ENCODE measurements around the gene ABCA7. TPM values are rescaled to one million over a fixed set of nuclear protein-coding genes. Genes with fewer than 3 reads are reported as not detected.
A peak's percentile ranks its signal among the peaks of the same experiment; 100 is the strongest.

Gene ABCA7
- total RNA-seq, 3 donors from 2014 or later (not counting 1 experiment from before 2014, with no cell fraction given) = 73.3 to 149 (median 121) TPM

DNA sequence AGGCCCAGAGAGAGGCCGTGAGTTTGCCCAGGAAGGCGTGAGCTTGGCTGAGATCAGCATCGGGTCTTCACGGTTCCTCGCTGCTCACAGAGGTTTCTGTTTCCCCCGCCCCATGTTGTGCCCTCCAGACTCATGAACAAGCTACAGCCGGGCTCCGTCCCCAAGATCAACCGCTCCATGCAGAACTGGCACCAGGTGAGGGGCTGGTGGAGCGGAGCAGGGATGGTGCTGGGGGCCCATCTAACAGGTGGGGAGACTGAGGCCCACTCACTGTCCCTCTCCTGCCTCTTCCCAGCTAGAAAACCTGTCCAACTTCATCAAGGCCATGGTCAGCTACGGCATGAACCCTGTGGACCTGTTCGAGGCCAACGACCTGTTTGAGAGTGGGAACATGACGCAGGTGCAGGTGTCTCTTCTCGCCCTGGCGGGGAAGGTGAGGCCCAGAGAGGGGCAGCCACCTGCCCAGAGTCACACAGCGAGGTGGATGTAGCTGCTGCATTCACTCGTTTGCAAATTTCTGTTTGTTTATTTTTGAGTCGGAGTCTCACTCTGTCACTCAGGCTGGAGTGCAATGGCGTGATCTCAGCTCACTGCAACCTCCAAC is 7.5 kb upstream of the ABCA7 start:
- Histone ChIP-seq H3K27ac (ENCODE audit: low read length) (no peak overlapping the region), H3K27me3 (ENCODE audit: control insufficient read depth, insufficient read depth, low read length) (no peaks in the 10 kb centered on the region), H3K4me3 (ENCODE audit: low read length) (no peak overlapping the region), H3K4me1 (ENCODE audit: control insufficient read depth, insufficient read depth, low read length) (peaks cover 68% of the 10 kb centered on the region), H3K36me3 (ENCODE audit: control insufficient read depth, insufficient read depth, low read length) (peaks cover 38% of the 10 kb centered on the region), H3K9me3 (ENCODE audit: control insufficient read depth, insufficient read depth, low read length) (no peaks in the 10 kb centered on the region)
- WGBS (ENCODE audit: insufficient coverage) = 90% methylated on average over 20 of the region's 20 CpGs
- Mint-ChIP-seq H3K9me3 (no peaks in the 10 kb centered on the region), H3K27me3 (ENCODE audit: low read depth in 2 of 2) (no peaks in the 10 kb centered on the region), H3K27ac (no peak overlapping the region), H3K4me3 (no peak overlapping the region), H3K4me1 (peaks cover 14 to 28% of the 10 kb centered on the region in 2 donors), H3K36me3 (no peaks in the 10 kb centered on the region)
- ATAC-seq (no peak), DNase-seq (no peak)
- intact Hi-C loops (cut with micrococcal nuclease) = loop anchor here (5.0 kb wide), 1 partner anchor 35 kb away; the partner anchor contains the start of gene ARHGAP45
- TF ChIP-seq, protein P1, sequence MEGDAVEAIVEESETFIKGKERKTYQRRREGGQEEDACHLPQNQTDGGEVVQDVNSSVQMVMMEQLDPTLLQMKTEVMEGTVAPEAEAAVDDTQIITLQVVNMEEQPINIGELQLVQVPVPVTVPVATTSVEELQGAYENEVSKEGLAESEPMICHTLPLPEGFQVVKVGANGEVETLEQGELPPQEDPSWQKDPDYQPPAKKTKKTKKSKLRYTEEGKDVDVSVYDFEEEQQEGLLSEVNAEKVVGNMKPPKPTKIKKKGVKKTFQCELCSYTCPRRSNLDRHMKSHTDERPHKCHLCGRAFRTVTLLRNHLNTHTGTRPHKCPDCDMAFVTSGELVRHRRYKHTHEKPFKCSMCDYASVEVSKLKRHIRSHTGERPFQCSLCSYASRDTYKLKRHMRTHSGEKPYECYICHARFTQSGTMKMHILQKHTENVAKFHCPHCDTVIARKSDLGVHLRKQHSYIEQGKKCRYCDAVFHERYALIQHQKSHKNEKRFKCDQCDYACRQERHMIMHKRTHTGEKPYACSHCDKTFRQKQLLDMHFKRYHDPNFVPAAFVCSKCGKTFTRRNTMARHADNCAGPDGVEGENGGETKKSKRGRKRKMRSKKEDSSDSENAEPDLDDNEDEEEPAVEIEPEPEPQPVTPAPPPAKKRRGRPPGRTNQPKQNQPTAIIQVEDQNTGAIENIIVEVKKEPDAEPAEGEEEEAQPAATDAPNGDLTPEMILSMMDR (IDR thresholded peaks at IDR 0.05) = no peak

DNA sequence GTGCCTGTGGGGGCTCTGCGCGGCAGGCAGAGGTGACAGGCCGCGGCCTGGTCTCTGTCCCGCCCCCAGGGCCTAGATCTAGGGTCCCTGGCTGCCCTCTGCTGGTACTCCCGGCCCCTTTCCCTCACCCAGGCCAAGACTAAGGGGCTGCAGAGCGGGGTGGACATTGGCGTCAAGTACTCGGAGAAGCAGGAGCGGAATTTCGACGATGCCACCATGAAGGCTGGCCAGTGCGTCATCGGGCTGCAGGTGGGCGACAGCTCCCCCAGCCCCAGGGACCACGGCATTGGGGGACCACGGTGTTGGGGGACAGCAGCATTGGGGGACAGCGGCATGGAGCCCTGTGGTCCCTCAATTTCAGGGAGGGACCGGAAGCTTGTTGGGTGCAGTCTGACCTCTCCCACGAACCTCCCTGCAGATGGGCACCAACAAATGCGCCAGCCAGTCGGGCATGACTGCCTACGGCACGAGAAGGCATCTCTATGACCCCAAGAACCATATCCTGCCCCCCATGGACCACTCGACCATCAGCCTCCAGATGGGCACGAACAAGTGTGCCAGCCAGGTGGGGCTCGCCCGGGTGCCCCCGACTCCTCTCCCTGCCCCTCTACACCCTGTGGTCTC is 3.8 kb upstream of the ABCA7 start:
- Mint-ChIP-seq H3K27me3 (ENCODE audit: low read depth in 2 of 2) (no peaks in the 10 kb centered on the region), H3K27ac (no peak overlapping the region), H3K9me3 (no peaks in the 10 kb centered on the region), H3K4me3 (peak overlapping the region; percentile 13), H3K4me1 (peaks cover 38 to 48% of the 10 kb centered on the region in 2 donors), H3K36me3 (no peaks in the 10 kb centered on the region)
- no peak overlapping the region for H3K27ac ChIP-seq (ENCODE audit: low read length)
- no peak overlapping the region for H3K4me3 ChIP-seq (ENCODE audit: low read length)
- 89% methylated on average over 29 of the region's 29 CpGs for WGBS (ENCODE audit: insufficient coverage)
- H3K27me3 ChIP-seq (ENCODE audit: control insufficient read depth, insufficient read depth, low read length) = no peaks in the 10 kb centered on the region
- no peaks in the 10 kb centered on the region for H3K9me3 ChIP-seq (ENCODE audit: control insufficient read depth, insufficient read depth, low read length)
- TF ChIP-seq, protein P1 (IDR thresholded peaks at IDR 0.05) = no peak
- DNase-seq = peak in 1 of 2 donors; percentile 56
- H3K4me1 ChIP-seq (ENCODE audit: control insufficient read depth, insufficient read depth, low read length) = peaks cover 67% of the 10 kb centered on the region
- H3K36me3 ChIP-seq (ENCODE audit: control insufficient read depth, insufficient read depth, low read length) = peaks cover 43% of the 10 kb centered on the region
- intact Hi-C loops (cut with micrococcal nuclease) = no loop called here
- no peak for ATAC-seq

DNA sequence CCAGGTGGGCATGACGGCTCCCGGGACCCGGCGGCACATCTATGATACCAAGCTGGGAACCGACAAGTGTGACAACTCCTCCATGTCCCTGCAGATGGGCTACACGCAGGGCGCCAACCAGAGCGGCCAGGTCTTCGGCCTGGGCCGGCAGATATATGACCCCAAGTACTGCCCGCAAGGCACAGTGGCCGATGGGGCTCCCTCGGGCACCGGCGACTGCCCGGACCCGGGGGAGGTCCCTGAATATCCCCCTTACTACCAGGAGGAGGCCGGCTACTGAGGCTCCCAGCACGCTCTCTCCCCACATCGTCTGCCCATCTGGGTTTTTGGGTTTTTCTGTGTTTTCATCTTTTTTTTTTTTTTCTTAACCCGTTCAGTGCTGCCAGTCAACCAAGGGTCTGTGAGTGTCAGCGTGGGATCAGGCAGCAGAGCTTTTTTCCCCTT is 2.3 kb upstream of the ABCA7 start:
- Histone ChIP-seq H3K9me3 (ENCODE audit: control insufficient read depth, insufficient read depth, low read length) (no peaks in the 10 kb centered on the region), H3K36me3 (ENCODE audit: control insufficient read depth, insufficient read depth, low read length) (peaks cover 40% of the 10 kb centered on the region), H3K27me3 (ENCODE audit: control insufficient read depth, insufficient read depth, low read length) (no peaks in the 10 kb centered on the region), H3K27ac (ENCODE audit: low read length) (peak overlapping the region; percentile 66), H3K4me1 (ENCODE audit: control insufficient read depth, insufficient read depth, low read length) (peaks cover 65% of the 10 kb centered on the region), H3K4me3 (ENCODE audit: low read length) (no peak overlapping the region)
- Mint-ChIP-seq H3K9me3 (no peaks in the 10 kb centered on the region), H3K4me1 (peaks cover 39 to 53% of the 10 kb centered on the region in 2 donors), H3K27me3 (ENCODE audit: low read depth in 2 of 2) (no peaks in the 10 kb centered on the region), H3K36me3 (no peaks in the 10 kb centered on the region), H3K4me3 (peak overlapping the region; percentile 67), H3K27ac (peak overlapping the region; percentile 85 to 92)
- TF ChIP-seq, protein P1 (IDR thresholded peaks at IDR 0.05) = no peak
- DNase-seq (peak in 1 of 2 donors; percentile 40), ATAC-seq (no peak)
- intact Hi-C loops (cut with micrococcal nuclease) = no loop called here
- 40% methylated on average over 22 of the region's 22 CpGs for WGBS (ENCODE audit: insufficient coverage)
